Epithelial cell of esophagus (primary cell): ENCODE data around the gene ZNF592.

ENCODE experiments used
- DNase-seq: peaks from one replicate; pipeline ENCODE4 v3.0.0; 2010; ENCODE audit warnings: low read depth
- H3K4me3 ChIP-seq: 2 replicates; pipeline ENCODE4 v1.5.1; 2011; ENCODE audit warnings: mild to moderate bottlenecking, low read length, control low read depth
- TF ChIP-seq, protein P1 (sequence below): IDR thresholded peaks from 2 replicates; pipeline ENCODE4 v1.5.1; 2011; ENCODE audit warnings: low read depth, mild to moderate bottlenecking, low read length, control low read depth, inconsistent platforms; ENCODE audit not compliant: insufficient read depth; ENCODE audit errors: missing control alignments

The ZNF592 gene, protein sequence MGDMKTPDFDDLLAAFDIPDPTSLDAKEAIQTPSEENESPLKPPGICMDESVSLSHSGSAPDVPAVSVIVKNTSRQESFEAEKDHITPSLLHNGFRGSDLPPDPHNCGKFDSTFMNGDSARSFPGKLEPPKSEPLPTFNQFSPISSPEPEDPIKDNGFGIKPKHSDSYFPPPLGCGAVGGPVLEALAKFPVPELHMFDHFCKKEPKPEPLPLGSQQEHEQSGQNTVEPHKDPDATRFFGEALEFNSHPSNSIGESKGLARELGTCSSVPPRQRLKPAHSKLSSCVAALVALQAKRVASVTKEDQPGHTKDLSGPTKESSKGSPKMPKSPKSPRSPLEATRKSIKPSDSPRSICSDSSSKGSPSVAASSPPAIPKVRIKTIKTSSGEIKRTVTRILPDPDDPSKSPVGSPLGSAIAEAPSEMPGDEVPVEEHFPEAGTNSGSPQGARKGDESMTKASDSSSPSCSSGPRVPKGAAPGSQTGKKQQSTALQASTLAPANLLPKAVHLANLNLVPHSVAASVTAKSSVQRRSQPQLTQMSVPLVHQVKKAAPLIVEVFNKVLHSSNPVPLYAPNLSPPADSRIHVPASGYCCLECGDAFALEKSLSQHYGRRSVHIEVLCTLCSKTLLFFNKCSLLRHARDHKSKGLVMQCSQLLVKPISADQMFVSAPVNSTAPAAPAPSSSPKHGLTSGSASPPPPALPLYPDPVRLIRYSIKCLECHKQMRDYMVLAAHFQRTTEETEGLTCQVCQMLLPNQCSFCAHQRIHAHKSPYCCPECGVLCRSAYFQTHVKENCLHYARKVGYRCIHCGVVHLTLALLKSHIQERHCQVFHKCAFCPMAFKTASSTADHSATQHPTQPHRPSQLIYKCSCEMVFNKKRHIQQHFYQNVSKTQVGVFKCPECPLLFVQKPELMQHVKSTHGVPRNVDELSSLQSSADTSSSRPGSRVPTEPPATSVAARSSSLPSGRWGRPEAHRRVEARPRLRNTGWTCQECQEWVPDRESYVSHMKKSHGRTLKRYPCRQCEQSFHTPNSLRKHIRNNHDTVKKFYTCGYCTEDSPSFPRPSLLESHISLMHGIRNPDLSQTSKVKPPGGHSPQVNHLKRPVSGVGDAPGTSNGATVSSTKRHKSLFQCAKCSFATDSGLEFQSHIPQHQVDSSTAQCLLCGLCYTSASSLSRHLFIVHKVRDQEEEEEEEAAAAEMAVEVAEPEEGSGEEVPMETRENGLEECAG (N-terminal part only)

DNA sequence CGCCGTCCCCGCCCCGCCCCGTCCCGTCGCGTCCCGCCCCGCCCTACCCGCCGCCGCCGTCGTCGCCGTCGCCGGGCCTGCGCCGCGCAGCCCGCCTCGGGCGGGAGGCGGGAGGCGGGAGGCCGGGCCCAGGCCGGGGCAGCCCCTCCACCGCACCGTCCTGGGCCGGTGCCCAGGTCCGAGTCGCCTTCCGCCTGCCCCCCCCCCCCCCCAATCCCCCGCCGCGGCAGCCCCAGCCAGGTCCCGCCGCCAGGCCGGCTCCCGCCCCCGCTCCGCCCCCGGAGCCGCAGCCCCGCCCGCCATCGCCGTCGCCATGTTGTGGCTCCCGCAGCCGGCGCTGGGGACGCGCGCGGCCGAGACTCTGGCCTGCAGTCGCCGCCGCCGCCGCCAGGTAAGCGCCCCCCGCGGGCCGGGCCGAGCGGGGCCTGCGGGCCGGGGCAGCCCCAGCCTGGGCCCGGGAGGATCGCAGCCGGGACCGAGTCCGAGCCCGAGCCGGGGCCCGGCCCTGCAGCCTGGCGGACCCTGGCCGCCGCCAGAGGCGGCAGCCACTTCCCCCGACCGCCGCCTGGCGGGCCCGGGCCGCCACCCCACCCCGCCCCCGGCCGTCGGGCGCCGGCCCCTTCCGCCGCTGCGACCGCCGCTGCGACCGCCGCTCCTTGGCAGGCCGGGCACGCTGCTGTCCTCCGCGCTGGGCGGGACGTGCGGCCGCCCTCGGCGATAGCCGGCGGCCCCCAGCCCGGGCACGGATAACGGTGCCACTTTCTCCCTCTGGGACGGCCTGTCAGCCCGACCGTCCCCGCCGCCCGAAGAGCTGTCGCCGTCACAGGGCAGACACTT lies at the start of gene ZNF592:
Gene ZNF592 (plus strand): TSS at position 319 of the 837 bp plus-strand sequence. CDS start 34,084 bp downstream, outside the sequence.
- peak within 1 kb of the TSS; percentile 84 for H3K4me3 ChIP-seq
- peak; percentile 77 for DNase-seq
- TF ChIP-seq, protein P1, sequence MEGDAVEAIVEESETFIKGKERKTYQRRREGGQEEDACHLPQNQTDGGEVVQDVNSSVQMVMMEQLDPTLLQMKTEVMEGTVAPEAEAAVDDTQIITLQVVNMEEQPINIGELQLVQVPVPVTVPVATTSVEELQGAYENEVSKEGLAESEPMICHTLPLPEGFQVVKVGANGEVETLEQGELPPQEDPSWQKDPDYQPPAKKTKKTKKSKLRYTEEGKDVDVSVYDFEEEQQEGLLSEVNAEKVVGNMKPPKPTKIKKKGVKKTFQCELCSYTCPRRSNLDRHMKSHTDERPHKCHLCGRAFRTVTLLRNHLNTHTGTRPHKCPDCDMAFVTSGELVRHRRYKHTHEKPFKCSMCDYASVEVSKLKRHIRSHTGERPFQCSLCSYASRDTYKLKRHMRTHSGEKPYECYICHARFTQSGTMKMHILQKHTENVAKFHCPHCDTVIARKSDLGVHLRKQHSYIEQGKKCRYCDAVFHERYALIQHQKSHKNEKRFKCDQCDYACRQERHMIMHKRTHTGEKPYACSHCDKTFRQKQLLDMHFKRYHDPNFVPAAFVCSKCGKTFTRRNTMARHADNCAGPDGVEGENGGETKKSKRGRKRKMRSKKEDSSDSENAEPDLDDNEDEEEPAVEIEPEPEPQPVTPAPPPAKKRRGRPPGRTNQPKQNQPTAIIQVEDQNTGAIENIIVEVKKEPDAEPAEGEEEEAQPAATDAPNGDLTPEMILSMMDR, result no peak

DNA sequence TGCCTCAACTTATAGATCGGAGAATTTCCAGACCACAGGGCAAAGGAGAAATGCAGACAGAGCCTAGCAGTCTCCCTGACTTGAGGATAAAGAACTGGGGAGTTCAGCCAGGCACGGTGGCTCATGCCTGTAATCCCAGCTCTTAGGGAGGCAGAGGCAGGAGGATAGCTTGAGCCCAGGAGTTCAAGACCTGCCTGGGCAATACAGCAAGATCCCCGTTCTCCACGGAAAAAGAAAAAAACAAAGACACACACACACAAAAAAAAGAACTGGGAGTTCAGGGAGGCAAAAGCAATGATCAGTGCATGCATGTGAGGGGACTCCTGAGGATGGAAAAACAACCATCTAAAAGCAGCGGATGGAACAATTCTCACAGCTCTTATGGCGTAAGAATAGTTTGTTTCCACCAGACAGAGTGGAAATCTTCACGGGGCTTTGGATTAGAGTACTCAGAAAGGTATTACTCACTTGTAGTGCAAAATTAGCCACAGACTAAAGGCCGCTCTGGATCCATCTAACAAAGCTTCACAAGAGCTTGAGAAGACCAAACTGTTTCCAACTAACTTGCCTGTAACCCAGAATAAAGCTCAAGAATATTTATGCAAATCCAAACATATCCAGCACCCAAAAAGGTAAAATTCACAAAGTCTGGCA lies 48.7 kb upstream of the ZNF592 start:
- DNase-seq, result no peak

DNA sequence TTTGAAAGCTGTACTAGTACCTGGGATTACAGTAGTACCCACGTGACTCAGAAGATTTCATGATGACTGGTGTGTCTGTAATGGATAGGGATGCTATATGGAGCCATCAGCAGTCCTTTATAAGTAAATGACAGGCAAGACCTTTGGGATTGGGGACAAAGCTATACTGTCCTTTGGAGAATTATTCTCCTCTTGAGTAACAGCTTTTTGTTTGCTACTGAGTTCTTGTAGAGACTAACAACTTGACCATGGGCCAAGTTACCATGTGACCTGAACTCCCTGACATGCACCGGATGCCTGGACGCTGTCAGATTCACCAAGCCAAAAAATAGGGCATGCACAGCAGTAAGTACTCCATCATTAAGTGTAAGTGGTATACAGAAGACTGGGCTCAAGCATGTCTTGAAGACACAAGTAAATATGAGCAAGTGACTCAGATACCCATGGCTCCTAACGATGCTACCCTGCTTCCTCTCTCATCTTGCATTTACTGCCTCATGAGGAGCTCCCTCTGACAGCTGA lies 45.4 kb upstream of the ZNF592 start:
- no peak overlapping the region for H3K4me3 ChIP-seq
- DNase-seq, result no peak
- TF ChIP-seq, protein P1, result no peak

More for the DNA sequence above, 48.7 kb upstream of the ZNF592 start:
- TF ChIP-seq, protein P1, result no peak
- H3K4me3 ChIP-seq, result no peak overlapping the region

DNA sequence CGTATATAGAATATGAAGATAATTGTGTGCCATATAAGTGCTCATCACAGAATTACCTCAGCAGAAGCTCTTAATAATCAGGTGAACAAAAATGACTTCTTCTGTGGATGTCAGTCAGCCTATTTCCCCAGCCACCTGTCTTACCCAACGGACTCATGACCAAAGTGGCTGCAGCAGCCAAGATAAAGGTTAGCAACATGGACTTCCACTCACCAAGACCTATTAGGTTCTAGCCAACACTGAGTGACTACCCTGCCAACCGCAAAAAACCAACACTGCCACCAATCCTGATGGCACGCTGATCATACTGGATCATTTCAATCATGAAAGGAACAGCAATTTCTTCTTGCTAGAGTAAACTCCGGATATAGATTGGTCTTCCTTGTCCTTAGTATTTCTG lies 44.6 kb upstream of the ZNF592 start:
- DNase-seq, result no peak
- no peak overlapping the region for H3K4me3 ChIP-seq
- TF ChIP-seq, protein P1, result no peak

DNA sequence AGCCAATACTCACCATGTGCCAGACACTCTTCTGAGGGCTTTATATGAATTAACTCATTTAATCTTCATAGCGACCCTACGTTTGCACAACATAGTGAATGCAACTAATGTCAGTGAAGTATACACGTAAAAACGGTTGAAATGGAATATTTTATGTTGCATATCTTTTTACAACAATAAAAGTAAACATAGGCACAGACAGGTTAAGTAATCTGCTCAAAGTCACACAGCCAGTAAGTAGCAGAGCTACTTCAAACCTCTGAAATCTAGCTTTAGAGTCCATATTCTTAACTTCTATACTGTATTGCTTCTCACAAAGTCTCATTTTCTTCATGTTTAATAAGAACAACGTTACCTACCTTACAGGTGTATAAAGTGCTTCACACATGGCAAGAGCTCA lies 34.0 kb upstream of the ZNF592 start:
- no peak for DNase-seq
- TF ChIP-seq, protein P1, result no peak
- H3K4me3 ChIP-seq, result peak overlapping the region; percentile 90
